Measurements from ENCODE around the gene FCHO2. TPM values are rescaled to one million over a fixed set of nuclear protein-coding genes. Genes with fewer than 3 reads are reported as not detected.

Gene FCHO2
- total and polyA plus RNA-seq, 4 donors: 20.7 to 60.9 (median 38.6) TPM

DNA sequence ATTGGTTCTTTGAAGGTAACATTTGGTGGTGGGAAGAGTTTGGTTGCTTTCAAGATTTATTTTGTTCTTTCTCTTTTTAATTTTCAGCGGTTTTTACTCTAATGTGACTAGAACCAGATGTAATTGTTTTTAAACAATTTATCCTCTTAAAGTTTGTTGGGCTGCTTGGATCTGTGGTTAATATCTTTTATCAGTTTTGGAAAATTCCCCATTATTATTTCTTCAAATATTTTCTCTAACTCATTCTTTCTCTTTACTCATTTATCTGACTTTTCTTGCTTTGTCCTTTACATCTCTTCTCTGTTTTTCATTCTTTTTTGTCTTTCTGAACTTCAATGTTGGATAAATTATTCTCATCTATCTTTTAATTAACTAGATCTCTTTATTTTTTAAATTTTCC is 29.9 kb downstream of the FCHO2 start:
- H3K9me3 ChIP-seq (ENCODE audit: control insufficient read depth in 4 of 4, insufficient read depth in 3 of 4, low read length in 3 of 4): no peaks in the 10 kb centered on the region
- H3K27ac ChIP-seq (ENCODE audit: low read depth in 1 of 2, low read length in 1 of 2): no peak overlapping the region
- no peak overlapping the region for H3K9ac ChIP-seq (ENCODE audit: insufficient read depth in 1 of 2, low read length in 2 of 2)
- no peak for ATAC-seq (ENCODE audit: insufficient read depth, low FRiP score)
- no peak overlapping the region for H3K4me3 ChIP-seq
- WGBS, 2 donors: 100% methylated on average over 1 of the region's 1 CpG
- no peaks in the 10 kb centered on the region for H3K27me3 ChIP-seq (ENCODE audit: control insufficient read depth in 3 of 3, insufficient read depth in 3 of 3, low read length in 2 of 3)
- DNase-seq: no peak
- no peaks in the 10 kb centered on the region for H3K4me1 ChIP-seq (ENCODE audit: control insufficient read depth in 5 of 5, insufficient read depth in 5 of 5, low read length in 5 of 5)
- no peak for TF ChIP-seq CTCF (IDR thresholded peaks at IDR 0.05; ENCODE audit: control extremely low read depth, extremely low read depth)
- H3K36me3 ChIP-seq (ENCODE audit: control insufficient read depth in 4 of 4, insufficient read depth in 4 of 4, low read length in 4 of 4): peaks cover 0 to 4% (median 1%) of the 10 kb centered on the region in 4 donors

DNA sequence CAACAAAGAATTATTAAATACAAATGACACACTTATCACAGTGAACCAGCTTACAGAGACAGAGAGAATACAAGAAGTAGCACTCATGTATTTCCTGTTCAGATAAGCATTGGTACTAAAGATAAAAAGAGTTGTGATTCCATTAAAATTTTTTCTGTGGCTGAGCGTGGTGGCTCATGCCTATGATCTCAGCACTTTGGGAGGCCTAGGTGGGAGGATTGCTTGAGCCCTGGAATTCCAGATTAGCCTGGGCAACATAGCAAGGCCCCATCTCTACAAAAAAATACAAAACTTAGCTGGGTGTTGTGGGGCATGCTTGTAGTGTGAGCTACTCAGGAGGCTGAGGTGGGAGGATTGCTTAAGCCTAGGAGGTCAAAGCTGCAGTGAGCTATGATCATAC is 32.9 kb downstream of the FCHO2 start:
- Histone ChIP-seq H3K9ac (ENCODE audit: insufficient read depth in 1 of 2, low read length in 2 of 2) (no peak overlapping the region), H3K27ac (ENCODE audit: low read depth in 1 of 2, low read length in 1 of 2) (no peak overlapping the region), H3K27me3 (ENCODE audit: control insufficient read depth in 3 of 3, insufficient read depth in 3 of 3, low read length in 2 of 3) (no peaks in the 10 kb centered on the region), H3K9me3 (ENCODE audit: control insufficient read depth in 4 of 4, insufficient read depth in 3 of 4, low read length in 3 of 4) (no peaks in the 10 kb centered on the region), H3K4me1 (ENCODE audit: control insufficient read depth in 5 of 5, insufficient read depth in 5 of 5, low read length in 5 of 5) (no peaks in the 10 kb centered on the region), H3K4me3 (no peak overlapping the region), H3K36me3 (ENCODE audit: control insufficient read depth in 4 of 4, insufficient read depth in 4 of 4, low read length in 4 of 4) (peaks cover 0 to 2% (median under 1%) of the 10 kb centered on the region in 4 donors)
- no peak for TF ChIP-seq CTCF (IDR thresholded peaks at IDR 0.05; ENCODE audit: control extremely low read depth, extremely low read depth)
- no peak for DNase-seq
- no peak for ATAC-seq (ENCODE audit: insufficient read depth, low FRiP score)
- 70 to 87% methylated on average over 1 of the region's 1 CpG for WGBS, 2 donors

DNA sequence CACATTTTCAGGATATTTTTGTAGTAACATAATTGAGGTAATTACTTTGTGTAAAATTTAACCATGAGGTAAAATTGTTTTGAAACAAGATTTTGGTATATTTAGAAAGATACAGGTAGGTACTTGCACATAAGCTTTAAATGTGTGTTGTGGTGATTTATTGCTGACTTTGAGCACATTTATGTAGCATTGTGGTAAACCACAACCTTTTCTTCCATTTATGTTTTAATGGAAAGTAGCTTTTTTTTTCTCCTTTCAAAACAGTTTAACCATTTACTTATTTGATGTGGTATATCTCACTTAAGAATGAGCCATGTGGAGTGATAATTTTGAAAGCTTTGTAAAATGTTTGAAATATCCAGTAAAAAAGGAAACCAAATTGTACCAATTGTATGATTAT is 35.6 kb downstream of the FCHO2 start:
- no peak overlapping the region for H3K9ac ChIP-seq (ENCODE audit: insufficient read depth in 1 of 2, low read length in 2 of 2)

More for the DNA sequence above, 35.6 kb downstream of the FCHO2 start:
- no peak for DNase-seq
- H3K27me3 ChIP-seq (ENCODE audit: control insufficient read depth in 3 of 3, insufficient read depth in 3 of 3, low read length in 2 of 3): no peaks in the 10 kb centered on the region
- no peak for TF ChIP-seq CTCF (IDR thresholded peaks at IDR 0.05; ENCODE audit: control extremely low read depth, extremely low read depth)
- H3K9me3 ChIP-seq (ENCODE audit: control insufficient read depth in 4 of 4, insufficient read depth in 3 of 4, low read length in 3 of 4): no peaks in the 10 kb centered on the region
- H3K4me3 ChIP-seq: no peak overlapping the region
- H3K36me3 ChIP-seq (ENCODE audit: control insufficient read depth in 4 of 4, insufficient read depth in 4 of 4, low read length in 4 of 4): peaks cover 0 to 5% (median 2%) of the 10 kb centered on the region in 4 donors
- ATAC-seq (ENCODE audit: insufficient read depth, low FRiP score): no peak
- no peak overlapping the region for H3K27ac ChIP-seq (ENCODE audit: low read depth in 1 of 2, low read length in 1 of 2)
- H3K4me1 ChIP-seq (ENCODE audit: control insufficient read depth in 5 of 5, insufficient read depth in 5 of 5, low read length in 5 of 5): no peaks in the 10 kb centered on the region
